GM19238 (cell line): ENCODE results near the gene ESAM.
A peak's percentile ranks its signal among the peaks of the same experiment; 100 is the strongest.

Source experiments
- DNase-seq: peaks from one replicate; pipeline ENCODE4 v3.0.0; 2011; ENCODE audit warnings: low spot score; ENCODE audit not compliant: insufficient read length

The ESAM gene, protein sequence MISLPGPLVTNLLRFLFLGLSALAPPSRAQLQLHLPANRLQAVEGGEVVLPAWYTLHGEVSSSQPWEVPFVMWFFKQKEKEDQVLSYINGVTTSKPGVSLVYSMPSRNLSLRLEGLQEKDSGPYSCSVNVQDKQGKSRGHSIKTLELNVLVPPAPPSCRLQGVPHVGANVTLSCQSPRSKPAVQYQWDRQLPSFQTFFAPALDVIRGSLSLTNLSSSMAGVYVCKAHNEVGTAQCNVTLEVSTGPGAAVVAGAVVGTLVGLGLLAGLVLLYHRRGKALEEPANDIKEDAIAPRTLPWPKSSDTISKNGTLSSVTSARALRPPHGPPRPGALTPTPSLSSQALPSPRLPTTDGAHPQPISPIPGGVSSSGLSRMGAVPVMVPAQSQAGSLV

DNA sequence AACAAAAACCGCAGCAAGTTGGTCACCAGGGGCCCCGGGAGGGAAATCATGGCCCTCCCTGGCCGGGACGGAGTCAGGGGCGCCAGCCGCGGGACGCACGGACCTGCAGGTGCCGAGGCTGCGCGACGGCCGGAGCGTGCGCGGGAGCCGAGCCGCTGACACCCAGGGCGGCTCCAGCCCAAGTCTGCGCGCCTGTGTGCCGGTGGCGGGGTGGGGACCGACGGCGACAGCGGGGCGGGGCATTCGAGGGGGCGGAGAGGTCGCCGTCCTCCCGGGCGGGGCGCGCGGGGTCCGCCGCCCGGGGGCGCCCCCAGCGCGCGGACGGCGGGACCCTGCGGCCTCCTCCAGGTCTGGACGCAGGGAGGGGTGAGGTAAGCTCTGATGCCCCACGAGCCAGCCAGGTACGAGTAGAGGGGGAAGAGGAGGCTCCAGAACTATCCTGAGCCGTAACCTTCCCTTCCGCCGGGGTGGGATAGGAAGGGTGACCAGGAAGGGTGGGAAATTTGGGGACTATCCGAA is at the start of gene ESAM:
ESAM (minus strand) TSS at position 186 of the 519 bp plus-strand sequence; CDS start at position 50, 136 bp downstream.
- peak; percentile 79 for DNase-seq

DNA sequence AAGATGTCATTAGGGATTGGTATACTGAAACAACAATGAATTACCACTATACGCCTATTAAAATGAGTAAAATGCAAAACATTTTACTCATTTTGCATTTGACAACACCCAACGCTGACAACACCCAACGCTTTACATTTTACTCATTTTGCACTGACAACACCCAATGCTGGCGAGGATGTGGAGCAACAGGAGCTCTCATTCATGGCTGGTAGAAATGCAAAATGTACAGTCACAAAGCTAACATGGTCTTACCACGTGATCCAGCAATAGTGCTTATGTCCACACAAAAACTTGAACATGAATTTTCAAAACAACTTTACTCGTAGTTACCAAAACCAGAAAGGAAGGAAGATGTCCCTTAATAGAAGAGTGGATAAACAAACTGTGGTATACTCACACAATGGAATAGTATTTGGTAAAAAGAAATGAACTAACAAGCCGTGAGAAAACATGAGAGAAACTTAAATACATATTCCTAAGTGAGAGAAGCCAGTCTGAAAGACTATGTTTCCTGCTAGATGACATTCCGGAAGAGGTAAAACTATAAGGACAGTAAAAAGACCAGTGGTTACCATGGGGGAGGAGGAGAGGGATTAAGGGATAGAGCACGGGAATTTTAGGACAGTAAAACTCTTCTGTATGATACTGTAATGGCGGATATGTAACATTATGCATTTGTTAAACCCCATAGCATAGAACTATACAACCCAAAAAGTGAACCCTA is 49.5 kb upstream of the ESAM start:
- DNase-seq: no peak

DNA sequence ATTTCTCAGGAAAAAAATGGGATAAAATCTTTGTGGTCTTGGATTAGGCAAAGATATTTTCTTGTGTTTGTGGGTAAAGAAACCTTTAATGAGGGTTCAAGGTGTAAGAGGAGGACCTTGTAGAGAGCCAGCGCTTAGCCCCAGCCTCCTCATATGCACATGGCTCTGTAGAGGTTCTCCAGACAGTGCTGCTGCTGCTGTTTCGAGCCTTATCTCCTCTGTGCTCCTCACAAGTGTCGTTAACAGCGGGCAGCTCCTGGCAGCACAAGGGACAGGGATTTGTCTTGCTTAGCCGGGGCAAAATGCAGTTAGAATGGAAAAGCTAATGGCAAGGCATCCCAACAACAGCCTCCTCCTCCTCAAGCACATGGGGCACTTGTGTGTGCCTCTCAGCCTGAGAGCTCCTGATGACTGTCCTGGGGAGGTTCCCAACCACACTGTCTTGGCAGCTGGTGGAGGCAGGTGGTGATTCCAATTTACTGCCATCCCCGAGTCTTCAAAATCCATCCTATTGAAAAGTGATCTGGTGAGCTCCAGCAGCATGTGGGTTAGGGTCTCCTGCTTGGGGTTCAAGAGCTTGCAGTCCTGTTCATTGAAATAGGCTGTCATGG is 45.7 kb upstream of the ESAM start:
- no peak for DNase-seq

DNA sequence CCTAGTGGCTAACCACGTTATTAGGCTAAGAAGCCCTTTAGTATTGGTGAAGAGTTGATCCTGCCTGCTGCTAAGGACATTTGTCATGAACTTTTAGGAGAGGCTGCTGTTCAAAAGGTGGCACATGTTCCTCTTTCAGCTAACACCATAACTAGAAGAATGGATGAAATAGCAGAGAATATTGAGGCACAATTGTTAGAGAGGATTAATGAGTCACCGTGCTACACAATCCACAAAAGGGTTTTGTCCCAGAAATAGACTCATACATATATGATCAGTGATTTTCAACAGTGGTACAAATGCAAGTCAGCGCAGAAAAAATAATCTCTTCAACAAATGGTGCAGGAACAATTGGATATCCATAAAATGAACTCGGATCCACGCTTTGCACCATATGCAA is 45.1 kb upstream of the ESAM start:
- no peak for DNase-seq

DNA sequence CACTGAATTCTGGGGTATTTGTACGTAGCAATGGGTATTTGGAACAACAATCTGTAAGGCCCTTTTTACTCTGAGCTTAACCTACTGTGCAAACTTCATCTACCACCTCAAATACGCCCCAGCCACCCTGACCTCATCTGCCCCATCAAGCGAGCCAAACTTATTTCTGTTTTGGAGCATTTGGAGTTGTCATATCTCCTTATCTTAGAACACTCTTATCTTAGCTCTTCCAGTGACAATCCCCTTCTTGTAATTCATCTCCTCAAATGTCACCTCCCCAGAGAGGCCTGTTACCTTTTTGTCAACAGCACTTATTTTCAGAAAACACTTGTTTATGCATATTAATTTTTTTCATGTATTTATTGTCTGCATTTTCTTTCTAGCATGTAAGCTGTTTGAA is 42.8 kb upstream of the ESAM start:
- no peak for DNase-seq

DNA sequence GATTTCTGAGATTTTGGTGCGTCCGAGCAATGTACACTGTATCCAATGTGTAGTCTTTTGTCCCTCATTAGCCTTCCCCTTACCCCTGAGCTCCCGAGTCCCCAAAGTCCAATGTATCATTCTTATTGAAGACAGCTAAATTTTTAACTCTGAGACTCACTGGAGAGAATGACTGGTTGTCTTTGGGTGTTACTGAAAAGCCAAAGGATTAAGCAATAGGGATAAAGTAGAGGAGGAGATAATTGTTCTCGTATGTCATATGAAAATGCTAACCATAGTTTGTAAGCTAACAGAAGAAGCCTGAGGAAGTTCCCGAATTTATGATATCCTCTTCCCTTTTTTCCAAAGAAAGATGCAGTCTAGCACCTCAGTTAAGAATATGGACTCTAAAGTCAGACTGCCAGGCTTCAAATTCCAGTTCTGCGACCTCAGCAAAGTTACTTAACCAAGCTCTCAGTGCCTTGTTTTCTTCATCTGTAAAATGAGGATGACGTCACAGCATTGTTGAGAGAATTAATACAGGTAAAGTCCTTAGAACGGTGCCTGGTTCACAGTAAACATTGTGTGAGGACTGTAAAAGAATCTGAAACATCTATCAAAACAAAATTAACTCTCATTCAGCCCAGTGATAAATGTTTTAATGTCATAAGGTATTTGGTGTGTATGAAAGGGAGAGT is 39.7 kb upstream of the ESAM start:
- no peak for DNase-seq

DNA sequence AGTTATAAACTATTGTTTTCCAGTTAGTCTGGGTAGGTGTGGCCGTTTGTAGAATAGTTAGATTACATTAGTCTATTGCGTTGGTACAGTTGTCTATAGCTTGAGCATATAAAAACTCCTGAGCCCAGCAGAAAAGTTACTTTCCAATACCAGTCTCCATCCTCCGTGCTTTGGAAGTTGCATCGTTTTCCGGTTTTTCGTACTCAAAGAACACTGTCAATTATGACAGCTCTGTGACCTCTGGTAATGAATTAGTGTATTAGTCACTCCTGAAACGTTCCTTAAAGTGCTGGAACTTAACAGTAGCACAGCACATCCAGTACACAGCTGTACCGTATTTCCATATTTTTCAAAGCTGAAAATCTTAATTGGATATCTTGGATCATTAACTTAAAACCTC is 38.9 kb upstream of the ESAM start:
- no peak for DNase-seq

DNA sequence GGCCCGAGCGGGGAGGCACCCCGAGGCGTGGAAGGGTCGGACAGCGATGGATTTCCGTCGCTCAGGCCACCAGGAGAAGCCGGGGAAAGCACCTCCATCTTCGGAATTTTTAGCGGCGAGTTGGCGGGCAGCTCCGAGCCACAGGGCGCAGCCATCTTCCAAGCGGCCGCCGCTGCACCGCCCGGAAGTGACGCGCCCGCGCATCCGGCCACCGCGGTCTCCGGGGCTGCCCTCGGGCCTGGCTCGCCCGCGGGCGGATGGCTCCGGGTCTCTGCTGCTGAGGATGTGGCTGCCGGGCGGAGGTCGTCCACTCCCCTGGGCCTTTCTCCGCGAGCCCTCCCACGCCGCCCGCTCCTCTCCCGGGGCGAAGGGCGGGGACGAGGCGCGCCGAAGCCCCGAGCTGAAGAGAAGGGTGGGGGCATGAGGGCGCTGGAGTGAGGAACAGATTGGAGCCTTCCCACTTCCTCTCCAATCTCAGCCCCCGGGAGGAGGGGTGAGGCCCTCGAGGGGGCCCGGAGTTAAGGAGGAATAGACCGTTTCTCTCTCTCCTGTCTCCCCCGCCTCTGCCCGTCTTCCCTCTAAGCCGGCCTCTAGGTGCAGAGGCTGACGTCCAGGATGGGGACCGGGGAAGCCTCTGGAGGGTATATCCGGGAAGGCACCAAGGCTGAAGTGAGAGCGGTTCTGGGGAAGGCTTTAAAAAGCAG is 38.3 kb upstream of the ESAM start, which contains the start of gene MSANTD2:
MSANTD2 (minus strand) TSS at position 181 of the 704 bp plus-strand sequence; CDS start at position 155, 26 bp downstream.
- peak; percentile 71 for DNase-seq

DNA sequence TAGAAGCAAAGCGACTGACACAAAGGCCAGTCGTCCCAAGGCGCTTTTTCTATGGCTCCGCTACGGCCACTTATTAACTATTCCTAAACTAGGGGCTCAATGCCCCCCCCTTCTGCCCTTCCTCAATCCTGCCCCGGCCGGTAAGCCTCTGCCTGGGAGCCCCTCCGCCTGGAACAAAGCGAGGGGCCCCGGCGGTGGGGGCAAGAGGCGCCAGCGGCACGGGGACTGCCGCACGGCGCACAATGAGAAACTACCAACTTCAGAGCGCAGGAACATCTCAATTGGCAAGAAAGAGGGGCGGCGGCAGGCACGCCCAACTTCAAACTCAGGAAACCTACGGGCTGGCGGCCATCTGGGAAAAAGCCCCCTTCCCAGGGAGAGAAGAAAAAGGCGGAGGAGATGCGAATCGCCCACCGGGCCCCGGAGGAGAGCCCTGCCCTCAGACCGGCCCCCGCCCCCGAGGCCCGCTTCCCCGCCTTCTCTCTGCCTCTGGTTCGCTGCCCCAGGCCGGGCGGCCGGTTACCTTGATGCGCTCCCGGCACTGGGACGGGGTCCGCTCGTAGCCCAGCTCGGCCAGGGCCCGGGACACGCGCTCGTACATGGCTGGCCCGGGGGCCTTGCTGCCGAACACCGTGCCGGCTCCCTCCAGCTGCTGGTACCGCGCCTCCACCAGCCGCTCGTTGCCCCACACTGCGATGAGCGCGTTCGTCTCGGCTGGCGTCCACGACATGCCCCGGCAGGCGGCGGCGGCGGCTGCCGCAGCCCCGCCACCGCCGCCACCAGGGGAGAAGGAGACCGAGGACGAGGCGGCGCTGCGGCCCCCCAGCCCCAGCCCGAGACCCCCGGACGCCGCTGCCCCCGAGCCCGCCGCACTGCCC is 37.5 kb upstream of the ESAM start:
- peak; percentile 35 for DNase-seq

DNA sequence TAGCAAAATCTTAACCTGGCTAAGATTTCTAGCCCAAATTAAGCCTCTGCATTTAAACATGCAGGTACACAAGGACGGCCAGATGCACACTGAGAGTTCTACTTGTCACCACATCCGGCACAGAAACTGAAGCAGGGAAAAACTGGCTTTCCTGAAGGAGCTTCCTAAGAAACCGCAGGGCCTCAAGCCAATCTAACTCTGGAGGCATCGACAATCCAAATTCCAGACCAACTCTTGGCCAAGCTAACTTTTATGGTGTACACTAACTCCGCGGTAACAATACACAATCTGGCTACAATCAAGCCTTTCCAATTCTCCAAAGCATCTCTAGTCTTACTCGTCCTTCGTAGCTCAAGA is 36.9 kb upstream of the ESAM start:
- no peak for DNase-seq

DNA sequence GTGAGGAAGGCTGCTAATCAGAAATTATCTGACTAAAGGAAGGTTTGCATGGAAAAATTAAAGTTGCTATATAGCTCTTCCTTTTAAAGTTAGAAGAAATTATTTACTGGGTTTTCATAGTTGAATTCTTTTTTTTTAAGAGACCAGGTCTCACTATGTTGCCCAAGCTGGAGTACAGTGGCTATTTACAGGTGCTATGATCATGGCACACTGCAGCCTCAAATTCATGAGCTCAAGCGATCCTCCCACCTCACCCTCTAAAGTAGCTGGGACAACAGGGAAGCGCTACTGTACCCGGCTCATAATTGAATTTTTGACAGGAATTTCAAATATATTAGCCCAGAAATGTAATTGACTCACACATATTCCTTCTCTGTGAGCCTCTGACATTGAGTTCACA is 34.2 kb upstream of the ESAM start:
- DNase-seq: no peak

DNA sequence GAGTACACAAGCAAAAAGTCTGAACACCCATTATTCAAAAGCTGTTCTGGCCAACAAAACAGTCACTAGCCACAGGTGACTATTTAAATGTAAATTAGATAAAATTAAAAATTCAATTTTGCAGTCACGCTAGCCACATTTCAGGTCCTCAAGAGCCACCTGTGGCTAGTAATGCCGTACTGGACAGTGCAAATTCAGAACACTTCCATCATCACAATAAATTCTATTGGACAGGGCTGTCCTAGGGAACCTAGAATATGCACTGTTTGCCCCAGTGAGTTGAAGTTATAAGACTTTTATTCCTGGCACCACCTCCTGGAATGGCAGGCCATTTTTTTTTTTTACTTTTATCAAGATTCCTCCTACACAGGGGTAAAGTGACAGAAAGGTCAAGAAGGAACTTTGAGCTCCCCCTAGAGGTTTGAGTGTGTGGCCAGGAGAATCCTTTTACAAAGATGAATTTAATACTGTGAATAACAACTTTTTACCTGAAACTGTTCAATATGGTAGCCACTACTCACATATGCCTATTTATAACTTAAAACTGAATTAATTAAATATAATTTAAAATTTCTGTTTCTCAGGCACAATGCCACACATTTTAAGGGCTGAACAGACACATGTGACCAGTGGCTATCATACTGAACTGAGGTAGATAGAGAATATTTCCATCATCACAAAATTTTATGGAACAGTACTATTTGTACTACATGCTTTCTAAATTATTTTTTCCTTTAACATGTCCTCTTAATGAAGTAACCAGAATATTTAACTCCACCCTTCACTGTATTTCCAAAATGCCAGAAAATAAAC is 31.6 kb upstream of the ESAM start:
- DNase-seq: peak; percentile 24

DNA sequence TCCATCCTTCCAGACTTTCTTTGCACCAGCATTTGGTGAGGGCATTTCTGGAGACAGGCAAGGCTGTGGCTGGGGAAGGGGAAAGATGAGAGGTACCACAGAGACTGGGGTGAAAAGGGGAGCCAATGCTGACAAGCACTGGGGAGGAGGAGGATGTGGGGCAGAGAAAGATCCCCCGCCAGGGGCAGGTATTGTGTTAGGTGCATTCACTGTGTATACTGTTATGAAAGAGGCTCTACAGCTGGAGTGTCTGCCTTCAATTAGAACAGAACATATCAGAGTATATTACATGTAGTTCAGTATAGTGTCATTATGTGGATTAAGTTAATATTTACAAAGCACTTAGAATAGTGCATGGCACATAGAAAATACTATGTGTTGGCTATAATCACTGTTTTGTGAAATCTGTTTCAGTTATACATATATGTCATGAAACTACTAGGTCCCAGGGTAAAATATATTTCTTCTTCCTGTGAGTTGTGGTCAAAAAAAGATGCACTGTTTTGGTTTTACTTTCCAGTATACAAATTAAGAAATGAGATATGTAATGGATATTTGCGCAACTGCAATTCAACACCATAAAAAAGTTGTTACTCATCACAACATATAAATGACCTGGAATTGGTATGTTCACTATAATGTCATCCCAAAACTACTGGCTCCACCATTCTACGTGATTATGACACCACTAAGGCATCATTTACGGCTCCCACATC is 29.7 kb upstream of the ESAM start:
- peak; percentile 10 for DNase-seq

DNA sequence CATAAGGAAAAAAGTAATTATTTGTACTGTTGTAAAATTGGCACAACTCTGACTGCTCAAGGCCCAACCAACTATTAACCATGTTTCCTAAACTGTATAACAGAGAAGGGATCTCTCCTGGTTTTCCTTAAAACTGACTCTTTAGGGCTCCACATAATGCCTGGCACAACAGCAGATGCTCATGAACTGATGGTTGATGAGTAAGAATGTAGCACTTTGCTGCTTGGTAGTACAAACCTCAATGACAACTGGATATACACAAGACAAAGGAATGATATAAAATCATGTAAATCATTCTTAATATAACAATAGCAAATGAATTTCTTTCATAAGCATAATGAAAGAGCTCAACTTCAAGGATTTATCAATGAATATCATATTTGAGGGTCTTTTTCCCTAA is 26.4 kb upstream of the ESAM start:
- no peak for DNase-seq

DNA sequence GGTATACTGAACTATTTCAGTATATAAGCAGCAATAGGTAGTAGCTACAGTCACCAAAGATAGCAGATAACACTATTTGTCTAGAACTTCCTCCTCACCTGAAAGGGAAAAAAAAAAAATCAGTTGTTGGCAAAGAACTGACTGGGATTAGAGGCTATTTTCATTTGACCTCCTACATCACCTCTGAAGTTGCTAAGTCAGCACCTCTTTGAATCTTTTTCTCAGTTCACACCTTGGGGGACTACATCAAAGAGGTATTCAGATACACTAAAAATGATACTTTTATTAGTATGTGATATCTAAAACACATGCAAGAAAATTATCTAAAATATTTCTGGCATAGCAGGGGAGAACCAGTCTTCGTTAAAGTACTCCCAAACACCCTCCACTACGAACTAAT is 22.0 kb upstream of the ESAM start:
- DNase-seq: no peak

DNA sequence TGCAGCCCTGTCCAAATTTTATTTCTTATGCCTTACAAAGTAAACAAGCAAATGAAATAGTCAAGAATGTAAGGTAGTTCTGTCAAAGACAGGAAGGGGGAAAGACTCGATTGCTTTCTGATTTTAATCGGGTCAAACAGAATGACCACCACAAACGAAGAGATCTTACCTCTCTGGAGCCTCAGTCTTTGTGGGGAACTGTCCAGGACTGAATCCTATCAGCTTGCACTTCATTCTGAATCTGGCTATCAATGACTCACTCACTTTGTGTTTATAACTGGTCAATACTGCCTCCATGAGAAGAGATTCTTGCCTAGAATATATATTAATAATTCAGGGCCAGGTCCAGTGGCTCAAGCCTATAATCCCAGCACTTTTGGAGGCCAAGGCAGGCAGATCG is 20.9 kb upstream of the ESAM start:
- DNase-seq: no peak

DNA sequence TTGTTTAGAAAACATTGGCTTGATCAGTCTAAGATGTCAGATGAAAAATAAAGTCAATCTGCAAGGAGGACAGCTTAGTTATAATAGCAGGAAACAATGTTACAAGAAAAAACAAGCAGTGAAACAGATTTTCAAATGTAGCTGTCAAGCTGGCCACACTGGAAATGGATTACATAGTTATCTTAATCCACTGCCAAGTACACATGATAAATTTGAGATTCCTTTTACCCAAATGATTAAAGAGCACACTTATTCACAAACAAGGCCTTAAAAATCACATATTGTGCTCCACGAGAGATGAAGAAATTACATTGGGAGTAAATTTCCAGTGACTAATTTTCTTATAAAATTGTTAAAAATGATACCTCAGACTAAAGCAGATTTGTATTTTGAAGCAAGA is 17.5 kb upstream of the ESAM start:
- DNase-seq: no peak

DNA sequence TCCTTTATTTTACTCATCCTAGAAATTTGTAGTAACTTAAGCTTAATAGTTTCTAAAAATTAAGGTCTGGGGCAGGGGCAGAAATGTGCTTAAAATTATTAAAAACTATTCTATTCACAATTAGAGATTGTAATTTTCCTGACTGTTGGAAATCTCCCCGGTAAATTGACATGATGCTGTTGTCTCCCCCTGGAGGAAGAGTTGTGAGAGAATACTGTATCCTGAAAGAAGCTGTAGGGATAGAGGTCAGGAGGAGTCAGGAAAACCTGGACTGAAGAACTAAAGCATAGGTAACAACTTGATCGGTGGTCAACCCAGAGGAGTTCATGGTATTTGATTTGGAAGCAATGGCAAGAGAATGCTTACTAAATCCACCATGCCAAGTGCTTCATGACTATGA is 16.2 kb upstream of the ESAM start:
- no peak for DNase-seq
